Spleen (tissue), 11 donors: Measurements from ENCODE around the gene CNGA3. TPM values are rescaled to one million over a fixed set of nuclear protein-coding genes. Genes with fewer than 3 reads are reported as not detected.
A peak's percentile ranks its signal among the peaks of the same experiment; 100 is the strongest.

Experiments
- DNase-seq: peaks from one replicate; pipeline ENCODE4 v3.0.0-alpha.2; 2020
- H3K27ac ChIP-seq, 8 donors: fragments of 200-600 bp; sonication (generic) in 7 of 8; 1 replicate in 4 of 8; 2 replicates in 4 of 8; pipeline versions ENCODE4 v1.5.0 to v1.8.0; 2016 to 2021; ENCODE audit warnings: inconsistent platforms in 4 of 8, mild to moderate bottlenecking in 4 of 8, moderate library complexity in 1 of 8
- H3K27me3 ChIP-seq, 7 donors: fragments of 200-600 bp; sonication (generic) in 6 of 7; replicated peaks in 1 of 7; 1 replicate in 4 of 7; 2 replicates in 3 of 7; pipeline versions ENCODE4 v1.5.0 to v1.8.0; 2016 to 2021; ENCODE audit warnings: inconsistent platforms in 3 of 7, mild to moderate bottlenecking in 1 of 7
- H3K36me3 ChIP-seq, 6 donors: fragments of 200-600 bp; sonication (generic) in 5 of 6; 1 replicate in 4 of 6; 2 replicates in 2 of 6; pipeline versions ENCODE4 v1.5.0 to v1.8.0; 2016 to 2021; ENCODE audit warnings: inconsistent platforms in 2 of 6
- H3K4me1 ChIP-seq, 6 donors: fragments of 200-600 bp; sonication (generic) in 5 of 6; 1 replicate in 3 of 6; 2 replicates in 3 of 6; pipeline versions ENCODE4 v1.5.0 to v1.8.0; 2016 to 2021; ENCODE audit warnings: inconsistent platforms in 3 of 6
- H3K4me3 ChIP-seq, 8 donors: fragments of 200-600 bp; sonication (generic) in 7 of 8; 1 replicate in 4 of 8; 2 replicates in 4 of 8; pipeline versions ENCODE4 v1.5.0 to v1.8.0; 2016 to 2021; ENCODE audit warnings: inconsistent platforms in 4 of 8, mild to moderate bottlenecking in 4 of 8, moderate library complexity in 2 of 8
- H3K9me3 ChIP-seq, 8 donors: fragments of 200-600 bp; sonication (generic) in 7 of 8; 1 replicate in 4 of 8; 2 replicates in 4 of 8; pipeline versions ENCODE4 v1.5.0 to v1.8.0; 2016 to 2021; ENCODE audit warnings: inconsistent platforms in 4 of 8
- CTCF ChIP-seq, 11 experiments: fragments of 200-600 bp in 7 of 11; fragments of 450-650 bp in 4 of 11; sonication (generic) in 4 of 11; IDR thresholded peaks in 8 of 11; conservative IDR thresholded peaks in 3 of 11; 1 replicate in 7 of 11; 2 replicates in 4 of 11; pipeline versions ENCODE4 v1.4.0 to v1.8.0; 2016 to 2021; ENCODE audit warnings: antibody characterized with exemption in 11 of 11, inconsistent platforms in 4 of 11, mild to moderate bottlenecking in 1 of 11
- POLR2A ChIP-seq, 3 donors: fragments of 450-650 bp; IDR thresholded peaks; one replicate each; pipeline ENCODE4 v1.5.1; 2017; ENCODE audit warnings: antibody characterized with exemption in 3 of 3, mild to moderate bottlenecking in 1 of 3
- POLR2AphosphoS5 ChIP-seq, 3 donors: sonication (generic); formaldehyde crosslinking; IDR thresholded peaks; one replicate each; pipeline ENCODE4 v1.5.1; 2017; ENCODE audit warnings: antibody characterized with exemption in 3 of 3
- WGBS, 5 donors: extraction: QIAGEN DNeasy Blood & Tissue Kit in 3 of 5; methylation state at CpG; one replicate each; pipeline versions ENCODE4 v1.1.5 to v1.1.7; 2013 to 2018; 5-methylcytosine and 5-hydroxymethylcytosine counted together
- intact Hi-C: fragments of 100-400 bp; cut with DNase I; formaldehyde crosslinking; loops from one replicate; pipeline ENCODE4 v1.15.0; 2023; ENCODE audit warnings: low total_unique reads
- polyA plus RNA-seq, 3 donors: library from polyadenylated mRNA; stranded (reverse); fragments of 200-250 nt; gene quantifications; one replicate each; pipeline ENCODE4 v1.2.1, GENCODE V29; 2013
- total RNA-seq, 7 donors: library from RNA; depleted of rRNA in 3 of 7; stranded (reverse); fragments of >200 nt in 3 of 7; fragmentation: NEBNext Ultra II Directional in 4 of 7; extraction: Animal tissue kit (Norgen Biotek cat#: 25700) in 4 of 7; gene quantifications; one replicate each; pipeline versions ENCODE4 v1.1.0 to v1.2.1, GENCODE V29; 2016 to 2021
- donor health status: healthy with polysubstance abuse.
- donor health status: DM: no; HTN: no; CAD: no; lungs with moderate emphysema.
- donor health status: DM: no; HTN: no; CAD: no.
- donor health status: Bipolar disorder and iron deficiency.
- donor health status: healthy.
- donor health status: DM: no; HTN: no; CAD: no.
- donor health status: DM: yes; HTN: yes; CAD: no.

Gene CNGA3
- total and polyA plus RNA-seq, 10 donors, result not detected

DNA sequence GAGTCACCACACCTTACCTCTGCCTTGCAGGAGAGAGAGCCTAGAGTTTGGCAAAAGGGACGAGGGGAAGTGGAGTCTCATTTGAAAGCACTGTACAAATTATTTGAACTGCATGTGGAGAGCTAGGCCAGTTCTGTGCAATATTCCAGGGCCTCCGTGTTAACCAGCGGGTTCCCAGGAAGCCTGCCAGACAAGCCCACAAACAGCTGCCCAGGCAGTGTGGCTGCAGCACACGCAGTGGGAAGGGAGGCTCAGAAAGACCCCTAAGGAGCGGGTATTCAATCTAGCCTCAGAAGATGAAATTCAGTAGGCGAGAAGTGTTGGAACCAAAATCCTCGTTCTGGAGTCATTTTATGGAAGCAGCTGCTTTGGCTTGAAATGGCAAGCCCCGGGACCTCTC, 30.7 kb downstream of the CNGA3 start:
- peaks cover 0 to 31% (median 0%) of the 10 kb centered on the region in 7 donors for H3K27me3 ChIP-seq
- no peaks in the 10 kb centered on the region for H3K36me3 ChIP-seq
- H3K4me3 ChIP-seq, result no peak overlapping the region
- WGBS, 5 donors, result 83 to 89% (median 88%) methylated on average over 8 of the region's 8 CpGs
- no peak for DNase-seq
- intact Hi-C loops, result no loop called here
- no peak overlapping the region for H3K27ac ChIP-seq
- H3K4me1 ChIP-seq, result peaks cover 0 to 11% (median 4%) of the 10 kb centered on the region in 6 donors
- no peak for TF ChIP-seq POLR2AphosphoS5 (IDR thresholded peaks at IDR 0.05)
- no peak for TF ChIP-seq CTCF (IDR thresholded peaks at IDR 0.05 in 8 of 11, conservative IDR thresholded peaks at IDR 0.05 in 3 of 11)
- H3K9me3 ChIP-seq, result no peaks in the 10 kb centered on the region

GRCh38 chr2:98377544-98377943, 31.3 kb downstream of the CNGA3 start:
- Histone ChIP-seq H3K36me3 (no peaks in the 10 kb centered on the region), H3K27me3 (peaks cover 0 to 31% (median 0%) of the 10 kb centered on the region in 7 donors), H3K4me3 (no peak overlapping the region), H3K4me1 (peaks cover 0 to 11% (median 4%) of the 10 kb centered on the region in 6 donors), H3K9me3 (no peaks in the 10 kb centered on the region), H3K27ac (no peak overlapping the region)
- intact Hi-C loops, result no loop called here
- 82 to 93% (median 86%) methylated on average over 7 of the region's 7 CpGs for WGBS, 5 donors
- no peak for DNase-seq
- no peak for TF ChIP-seq CTCF (IDR thresholded peaks at IDR 0.05 in 8 of 11, conservative IDR thresholded peaks at IDR 0.05 in 3 of 11)
- TF ChIP-seq POLR2AphosphoS5 (IDR thresholded peaks at IDR 0.05), result no peak
- TF ChIP-seq POLR2A (IDR thresholded peaks at IDR 0.05), result no peak

DNA sequence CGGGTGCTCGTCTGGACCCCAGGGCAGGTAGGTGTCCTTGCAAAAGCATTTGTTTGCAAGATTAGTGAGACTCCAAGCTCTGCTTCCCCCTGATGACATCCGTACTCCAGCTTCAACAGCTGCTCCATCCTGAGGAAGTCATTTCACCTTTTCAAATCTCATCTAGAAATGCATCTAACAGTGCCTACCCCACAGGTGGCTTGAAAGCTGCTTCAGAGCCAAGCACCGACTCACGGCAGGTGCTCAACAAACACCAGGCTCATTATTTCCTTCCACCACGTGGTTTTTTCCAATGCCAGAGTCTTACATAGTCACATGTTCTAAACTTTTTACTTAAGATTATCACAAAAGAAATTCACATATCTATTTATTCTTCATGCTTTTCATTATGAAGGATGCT, 31.9 kb downstream of the CNGA3 start:
- H3K4me3 ChIP-seq, result no peak overlapping the region
- H3K27me3 ChIP-seq, result peaks cover 0 to 31% (median 0%) of the 10 kb centered on the region in 7 donors
- WGBS, 5 donors, result 56 to 66% (median 62%) methylated on average over 6 of the region's 6 CpGs
- peaks cover 0 to 11% (median 4%) of the 10 kb centered on the region in 6 donors for H3K4me1 ChIP-seq
- TF ChIP-seq CTCF (IDR thresholded peaks at IDR 0.05 in 8 of 11, conservative IDR thresholded peaks at IDR 0.05 in 3 of 11) (no peak), POLR2A (IDR thresholded peaks at IDR 0.05) (no peak), POLR2AphosphoS5 (IDR thresholded peaks at IDR 0.05) (no peak)
- DNase-seq, result no peak
- H3K36me3 ChIP-seq, result no peaks in the 10 kb centered on the region
- H3K9me3 ChIP-seq, result no peaks in the 10 kb centered on the region
- intact Hi-C loops, result no loop called here
- H3K27ac ChIP-seq, result no peak overlapping the region

DNA sequence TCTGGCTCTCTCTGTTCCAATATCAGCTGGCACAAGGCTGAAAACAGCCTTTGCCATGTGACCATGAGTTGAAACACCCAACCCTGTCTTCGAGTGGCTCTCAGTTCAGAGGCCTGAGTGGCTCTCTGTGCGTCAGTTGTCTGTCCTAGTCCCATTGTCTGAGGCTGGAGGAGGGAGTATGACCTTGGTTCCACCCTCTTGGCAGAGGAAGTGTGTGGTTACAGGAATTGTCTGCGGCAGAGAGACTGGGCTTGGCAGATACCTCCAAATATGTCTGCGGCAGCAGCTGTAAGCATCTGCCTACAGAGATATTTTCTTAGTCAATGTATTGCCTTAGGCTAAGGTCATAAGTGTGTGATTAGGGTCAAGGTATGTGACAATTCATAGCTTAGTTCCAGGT, 32.6 kb downstream of the CNGA3 start:
- peaks cover 0 to 11% (median 4%) of the 10 kb centered on the region in 6 donors for H3K4me1 ChIP-seq
- H3K36me3 ChIP-seq, result no peaks in the 10 kb centered on the region
- 31 to 52% (median 44%) methylated on average over 3 to 4 of the region's 4 CpGs for WGBS, 5 donors
- intact Hi-C loops, result no loop called here
- H3K27ac ChIP-seq, result peak overlapping the region in 1 of 8 donors; percentile 8
- no peak overlapping the region for H3K4me3 ChIP-seq
- DNase-seq, result no peak
- peak in 2 of 3 donors; percentile 31 to 54 for TF ChIP-seq POLR2AphosphoS5 (IDR thresholded peaks at IDR 0.05)
- no peak for TF ChIP-seq CTCF (IDR thresholded peaks at IDR 0.05 in 8 of 11, conservative IDR thresholded peaks at IDR 0.05 in 3 of 11)
- H3K27me3 ChIP-seq, result peaks cover 0 to 31% (median 0%) of the 10 kb centered on the region in 7 donors
- no peaks in the 10 kb centered on the region for H3K9me3 ChIP-seq
